A673 (cell line): ENCODE results near the gene SEMA4A. TPM values are rescaled to one million over a fixed set of nuclear protein-coding genes. Genes with fewer than 3 reads are reported as not detected.

Experiments used
- BruUV-seq: library from RNA; stranded (reverse); fragments of 400-500 nt; replicated peaks from 2 replicates; lab custom pipeline; 2021; lab: Mats Ljungman, UMichigan
- CTCF ChIA-PET: fragments of 300-600 bp; sonication (Branson Sonifier 250); formaldehyde crosslinking; loops from one replicate; lab custom pipeline; 2022; ENCODE audit warnings: antibody characterized with exemption; lab: Charles Lee
- POLR2A ChIA-PET: fragments of 300-600 bp; sonication (Branson Sonifier 250); formaldehyde crosslinking; loops from one replicate; lab custom pipeline; 2022; ENCODE audit warnings: antibody characterized with exemption; ENCODE audit not compliant: low non-redundant PET; lab: Charles Lee
- DNase-seq: peaks from one replicate; pipeline ENCODE4 v3.0.0-alpha.2; 2015; ENCODE audit warnings: low spot score
- H3K27ac ChIP-seq: fragments of 200-600 bp; sonication (generic); 2 replicates; pipeline ENCODE4 v1.5.1; 2016; ENCODE audit warnings: mixed run types, low read depth, mild to moderate bottlenecking, mixed read lengths, antibody characterized with exemption, low read length; ENCODE audit not compliant: poor library complexity, severe bottlenecking
- H3K27me3 ChIP-seq: fragments of 200-600 bp; sonication (generic); replicated peaks from 2 replicates; pipeline ENCODE4 v1.6.1; 2017; ENCODE audit warnings: mixed run types, low read depth, mild to moderate bottlenecking, mixed read lengths, antibody characterized with exemption, low read length; ENCODE audit not compliant: insufficient read depth, poor library complexity
- H3K36me3 ChIP-seq: fragments of 200-600 bp; sonication (generic); 2 replicates; pipeline ENCODE4 v1.6.1; 2016; ENCODE audit warnings: mixed run types, mild to moderate bottlenecking, mixed read lengths, antibody characterized with exemption, low read length; ENCODE audit not compliant: insufficient read depth, poor library complexity, severe bottlenecking
- H3K4me1 ChIP-seq: fragments of 200-600 bp; sonication (generic); 2 replicates; pipeline ENCODE4 v1.6.1; 2017; ENCODE audit warnings: mixed run types, mild to moderate bottlenecking, mixed read lengths, antibody characterized with exemption, low read length; ENCODE audit not compliant: insufficient read depth, poor library complexity, severe bottlenecking
- H3K4me3 ChIP-seq: fragments of 200-600 bp; sonication (generic); 2 replicates; pipeline ENCODE4 v1.5.1; 2016; ENCODE audit warnings: low read depth, mixed run types, mild to moderate bottlenecking, mixed read lengths, low read length; ENCODE audit not compliant: poor library complexity, severe bottlenecking
- H3K9me3 ChIP-seq: fragments of 200-600 bp; sonication (generic); 2 replicates; pipeline ENCODE4 v1.6.1; 2016; ENCODE audit warnings: mixed run types, low read depth, mild to moderate bottlenecking, mixed read lengths, antibody characterized with exemption, low read length; ENCODE audit not compliant: poor library complexity, severe bottlenecking
- EZH2 ChIP-seq: fragments of 200-600 bp; sonication (generic); IDR thresholded peaks from 2 replicates; pipeline ENCODE4 v1.6.1; 2017; ENCODE audit warnings: borderline replicate concordance, low read depth, mild to moderate bottlenecking, mixed read lengths, antibody characterized with exemption, low read length; ENCODE audit not compliant: poor library complexity, severe bottlenecking
- intact Hi-C: fragments of 100-400 bp; cut with micrococcal nuclease; formaldehyde crosslinking; loops from one replicate; pipeline ENCODE4 v1.10.0; 2022; ENCODE audit not compliant: unreplicated experiment
- total RNA-seq: library from RNA; stranded (reverse); gene quantifications from 2 replicates; pipeline ENCODE4 v1.2.3, GENCODE V29; 2021
- TF ChIP-seq, protein P1 (sequence below): fragments of 300-800, 200-600 bp; sonication (generic); conservative IDR thresholded peaks from 2 replicates; pipeline ENCODE4 v1.5.1; 2017; ENCODE audit warnings: low read depth, mild to moderate bottlenecking, antibody characterized with exemption, low read length, moderate library complexity, mixed read lengths

SEMA4A gene
- total RNA-seq, 1 experiment from 2014 or later: 0.77 TPM

DNA sequence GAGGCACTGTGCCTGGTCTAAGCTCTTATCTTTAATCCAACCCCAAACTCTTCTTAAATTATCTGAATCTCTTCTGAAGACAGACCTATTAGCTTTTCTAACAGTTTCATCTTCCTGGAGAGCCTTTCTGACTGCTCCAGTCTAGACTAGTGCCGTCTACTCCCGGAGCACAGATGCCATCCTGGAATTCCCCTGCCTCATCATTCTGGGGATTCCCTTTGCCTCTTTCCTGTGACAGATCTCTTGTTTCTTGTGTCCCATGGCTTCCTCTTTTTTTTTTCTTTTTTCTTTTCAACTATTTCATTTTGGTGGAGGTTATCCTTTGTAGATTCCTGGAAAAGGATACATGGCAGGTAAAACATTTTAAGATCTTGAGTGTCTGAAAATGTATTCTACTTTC lies 11.7 kb downstream of the SEMA4A start:
- ChIA-PET POLR2A (interaction anchor here (0.6 kb wide), 2 partner anchors 58 to 70 kb away, joined by 3 to 4 read pairs; no protein-coding TSS in a partner anchor), CTCF (no interaction called here)
- Histone ChIP-seq H3K36me3 (no peaks in the 10 kb centered on the region), H3K27ac (no peak overlapping the region), H3K4me3 (no peak overlapping the region), H3K4me1 (peaks cover 10% of the 10 kb centered on the region), H3K27me3 (no peaks in the 10 kb centered on the region), H3K9me3 (peaks cover 4% of the 10 kb centered on the region)
- intact Hi-C loops: no loop called here
- TF ChIP-seq, protein P1, sequence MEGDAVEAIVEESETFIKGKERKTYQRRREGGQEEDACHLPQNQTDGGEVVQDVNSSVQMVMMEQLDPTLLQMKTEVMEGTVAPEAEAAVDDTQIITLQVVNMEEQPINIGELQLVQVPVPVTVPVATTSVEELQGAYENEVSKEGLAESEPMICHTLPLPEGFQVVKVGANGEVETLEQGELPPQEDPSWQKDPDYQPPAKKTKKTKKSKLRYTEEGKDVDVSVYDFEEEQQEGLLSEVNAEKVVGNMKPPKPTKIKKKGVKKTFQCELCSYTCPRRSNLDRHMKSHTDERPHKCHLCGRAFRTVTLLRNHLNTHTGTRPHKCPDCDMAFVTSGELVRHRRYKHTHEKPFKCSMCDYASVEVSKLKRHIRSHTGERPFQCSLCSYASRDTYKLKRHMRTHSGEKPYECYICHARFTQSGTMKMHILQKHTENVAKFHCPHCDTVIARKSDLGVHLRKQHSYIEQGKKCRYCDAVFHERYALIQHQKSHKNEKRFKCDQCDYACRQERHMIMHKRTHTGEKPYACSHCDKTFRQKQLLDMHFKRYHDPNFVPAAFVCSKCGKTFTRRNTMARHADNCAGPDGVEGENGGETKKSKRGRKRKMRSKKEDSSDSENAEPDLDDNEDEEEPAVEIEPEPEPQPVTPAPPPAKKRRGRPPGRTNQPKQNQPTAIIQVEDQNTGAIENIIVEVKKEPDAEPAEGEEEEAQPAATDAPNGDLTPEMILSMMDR: no peak
- TF ChIP-seq EZH2: no peak
- DNase-seq: no peak
- BruUV-seq: no TSS peak

DNA sequence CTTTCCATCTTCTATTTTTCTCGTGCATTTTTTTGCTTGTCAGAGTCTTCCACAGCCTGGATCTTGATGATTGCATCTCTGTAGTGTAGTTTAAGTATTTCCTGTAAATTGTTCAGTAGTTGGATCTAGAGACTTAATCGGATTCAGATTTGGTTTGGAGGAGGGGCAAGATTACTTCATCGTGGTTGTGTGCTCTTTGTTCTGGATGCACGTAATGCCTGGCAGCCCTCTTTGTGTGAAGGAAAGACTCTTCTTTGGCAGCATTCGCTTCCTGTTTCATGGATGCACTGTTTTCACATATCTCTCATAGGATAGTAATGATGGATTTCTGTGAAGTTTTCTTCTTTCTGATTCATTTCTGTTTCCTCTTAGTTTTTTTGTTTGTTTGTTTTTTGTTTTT lies 14.2 kb downstream of the SEMA4A start:
- peak overlapping the region; percentile 78 for H3K27ac ChIP-seq

DNA sequence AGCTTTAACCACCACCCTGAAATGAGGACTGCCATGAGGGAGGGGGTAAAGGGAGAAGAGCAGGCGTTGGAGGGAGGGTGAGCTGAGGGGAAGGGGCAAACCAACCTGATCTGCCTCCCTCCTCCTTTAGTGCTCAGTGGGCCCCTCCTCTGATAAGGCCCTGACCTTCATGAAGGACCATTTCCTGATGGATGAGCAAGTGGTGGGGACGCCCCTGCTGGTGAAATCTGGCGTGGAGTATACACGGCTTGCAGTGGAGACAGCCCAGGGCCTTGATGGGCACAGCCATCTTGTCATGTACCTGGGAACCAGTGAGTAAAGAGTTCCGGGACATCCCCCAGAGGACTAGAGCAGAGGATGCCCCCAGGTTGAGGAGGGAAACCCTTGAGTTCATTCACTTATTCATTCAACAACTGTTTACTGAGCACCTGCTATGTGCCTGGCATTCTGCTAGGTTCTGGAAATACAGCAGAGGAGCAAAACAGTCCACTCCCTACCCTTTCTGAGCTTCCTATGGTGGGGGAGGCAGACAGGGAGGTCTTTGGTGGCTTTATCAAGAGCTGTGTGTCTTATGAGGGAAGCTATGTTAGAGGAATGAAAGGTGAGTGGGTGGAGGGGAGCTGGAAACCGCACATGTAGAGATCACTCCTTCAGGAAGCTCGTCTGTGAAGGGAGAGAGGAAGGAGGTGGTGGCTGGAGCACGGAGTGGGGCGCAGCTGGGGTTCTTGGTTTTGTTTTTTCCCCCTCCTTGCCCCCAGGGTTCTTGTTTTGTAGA lies 19.5 kb downstream of the SEMA4A start:
- no peak overlapping the region for H3K4me3 ChIP-seq
- H3K36me3 ChIP-seq: no peaks in the 10 kb centered on the region
- intact Hi-C loops: no loop called here
- no peaks in the 10 kb centered on the region for H3K27me3 ChIP-seq
- TF ChIP-seq, protein P1: peak; percentile 28; the same call in 1 of the 2 replicates
- no peak for TF ChIP-seq EZH2
- no TSS peak for BruUV-seq
- ChIA-PET CTCF (interaction anchor here (0.5 to 1.5 kb wide), 2 partner anchors 28 to 31 kb away, joined by 3 to 6 read pairs; no protein-coding TSS in a partner anchor), POLR2A (no interaction called here)
- no peak overlapping the region for H3K27ac ChIP-seq
- no peak for DNase-seq
- H3K9me3 ChIP-seq: no peaks in the 10 kb centered on the region
- H3K4me1 ChIP-seq: no peaks in the 10 kb centered on the region

More for the DNA sequence above, 14.2 kb downstream of the SEMA4A start:
- POLR2A ChIA-PET: no interaction called here
- H3K36me3 ChIP-seq: no peaks in the 10 kb centered on the region
- TF ChIP-seq, protein P1: no peak
- TF ChIP-seq EZH2: no peak
- intact Hi-C loops: no loop called here
- H3K4me3 ChIP-seq: no peak overlapping the region
- no peaks in the 10 kb centered on the region for H3K4me1 ChIP-seq
- no peaks in the 10 kb centered on the region for H3K27me3 ChIP-seq
- peak; percentile 92 for DNase-seq
- BruUV-seq: no TSS peak
- CTCF ChIA-PET: interaction anchor here (0.6 kb wide), 1 partner anchor 57 kb away, joined by 4 read pairs; no protein-coding TSS in a partner anchor
- H3K9me3 ChIP-seq: peaks cover 4% of the 10 kb centered on the region
